ENCODE results near the gene CLPSL1. TPM values are rescaled to one million over a fixed set of nuclear protein-coding genes. Genes with fewer than 3 reads are reported as not detected.

CLPSL1 gene
- total RNA-seq, 1 experiment from 2014 or later: not detected

- Histone ChIP-seq H3K27ac (no peak overlapping the region), H3K4me1 (replicated peaks) (no peaks in the 10 kb centered on the region), H3K4me3 (no peak overlapping the region), H3K9me3 (replicated peaks) (no peaks in the 10 kb centered on the region), H3K36me3 (no peaks in the 10 kb centered on the region), H3K27me3 (replicated peaks) (peaks cover 5% of the 10 kb centered on the region; the same call in 1 of the 2 replicates)
- no peak for DNase-seq (ENCODE audit: low read depth in 1 of 2, low spot score in 2 of 2)
Measured at GRCh38 chr6:35795453-35796071, 14.7 kb downstream of the CLPSL1 start.

GRCh38 chr6:35796236-35796635, 15.4 kb downstream of the CLPSL1 start:
- Histone ChIP-seq H3K36me3 (no peaks in the 10 kb centered on the region), H3K27ac (no peak overlapping the region), H3K9me3 (replicated peaks) (no peaks in the 10 kb centered on the region), H3K27me3 (replicated peaks) (peaks cover 4% of the 10 kb centered on the region; the same call in 1 of the 2 replicates), H3K4me3 (no peak overlapping the region), H3K4me1 (replicated peaks) (no peaks in the 10 kb centered on the region)
- no peak for DNase-seq (ENCODE audit: low read depth in 1 of 2, low spot score in 2 of 2)

- no peaks in the 10 kb centered on the region for H3K4me1 ChIP-seq (replicated peaks)
- no peak for DNase-seq (ENCODE audit: low read depth in 1 of 2, low spot score in 2 of 2)
- H3K4me3 ChIP-seq: no peak overlapping the region
- H3K36me3 ChIP-seq: no peaks in the 10 kb centered on the region
- no peak overlapping the region for H3K27ac ChIP-seq
- peaks cover 4% of the 10 kb centered on the region; the same call in 1 of the 2 replicates for H3K27me3 ChIP-seq (replicated peaks)
- no peaks in the 10 kb centered on the region for H3K9me3 ChIP-seq (replicated peaks)
Measured at GRCh38 chr6:35797837-35798526, 17.2 kb downstream of the CLPSL1 start.

GRCh38 chr6:35798706-35799105, 17.9 kb downstream of the CLPSL1 start:
- DNase-seq (ENCODE audit: low read depth in 1 of 2, low spot score in 2 of 2): no peak
- Histone ChIP-seq H3K27ac (no peak overlapping the region), H3K4me1 (replicated peaks) (no peaks in the 10 kb centered on the region), H3K4me3 (no peak overlapping the region), H3K9me3 (replicated peaks) (no peaks in the 10 kb centered on the region), H3K27me3 (replicated peaks) (peaks cover under 1% of the 10 kb centered on the region; the same call in 1 of the 2 replicates), H3K36me3 (no peaks in the 10 kb centered on the region)

GRCh38 chr6:35801148-35801547, 20.3 kb downstream of the CLPSL1 start:
- H3K4me1 ChIP-seq (replicated peaks): peaks cover 5% of the 10 kb centered on the region
- no peaks in the 10 kb centered on the region for H3K9me3 ChIP-seq (replicated peaks)
- H3K36me3 ChIP-seq: no peaks in the 10 kb centered on the region
- no peak overlapping the region for H3K27ac ChIP-seq
- no peak for DNase-seq (ENCODE audit: low read depth in 1 of 2, low spot score in 2 of 2)
- H3K4me3 ChIP-seq: no peak overlapping the region
- no peaks in the 10 kb centered on the region for H3K27me3 ChIP-seq (replicated peaks)

- DNase-seq (ENCODE audit: low read depth in 1 of 2, low spot score in 2 of 2): peak in 1 of 2 experiments; percentile 42
- H3K4me3 ChIP-seq: no peak within 1 kb of the TSS
Measured at GRCh38 chr6:35804996-35805736, 24.3 kb downstream of the CLPSL1 start, which contains the start of gene LHFPL5. TSS of gene LHFPL5 (plus strand) at chr6:35805352. CDS start at chr6:35805671, 319 bp downstream.

GRCh38 chr6:35808688-35809087, 27.9 kb downstream of the CLPSL1 start:
- Histone ChIP-seq H3K4me3 (no peak overlapping the region), H3K36me3 (no peaks in the 10 kb centered on the region), H3K9me3 (replicated peaks) (no peaks in the 10 kb centered on the region), H3K27me3 (replicated peaks) (no peaks in the 10 kb centered on the region), H3K27ac (no peak overlapping the region), H3K4me1 (replicated peaks) (peaks cover 13% of the 10 kb centered on the region)
- no peak for DNase-seq (ENCODE audit: low read depth in 1 of 2, low spot score in 2 of 2)

More at GRCh38 chr6:35804996-35805736, 24.3 kb downstream of the CLPSL1 start, which contains the start of gene LHFPL5:
- no peak within 1 kb of the TSS for H3K27ac ChIP-seq
- H3K36me3 ChIP-seq: no peaks in the 10 kb centered on the region
- H3K9me3 ChIP-seq (replicated peaks): no peaks in the 10 kb centered on the region
- H3K27me3 ChIP-seq (replicated peaks): no peaks in the 10 kb centered on the region
- peaks cover 5% of the 10 kb centered on the region for H3K4me1 ChIP-seq (replicated peaks)

DNA sequence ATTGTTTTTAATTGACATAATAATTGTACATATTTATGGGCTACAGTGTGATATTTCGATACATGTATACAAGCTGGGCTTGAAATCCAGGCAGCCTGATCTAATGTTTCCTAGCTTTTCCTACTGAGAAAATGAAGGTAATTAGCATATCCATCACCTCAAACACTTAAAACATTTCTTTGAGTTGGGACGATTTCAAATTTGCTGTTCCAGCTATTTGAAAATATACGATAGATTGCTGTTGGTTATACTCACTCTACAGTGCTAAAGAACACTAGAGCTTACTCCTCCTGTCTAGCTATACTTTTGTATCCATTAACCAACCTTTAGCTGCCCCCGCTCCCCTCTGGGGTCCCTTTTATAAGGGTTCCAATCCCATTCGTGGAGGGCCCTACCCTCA, 29.0 kb downstream of the CLPSL1 start:
- DNase-seq (ENCODE audit: low read depth in 1 of 2, low spot score in 2 of 2): no peak
- Histone ChIP-seq H3K27ac (no peak overlapping the region), H3K4me3 (no peak overlapping the region), H3K27me3 (replicated peaks) (no peaks in the 10 kb centered on the region), H3K4me1 (replicated peaks) (peaks cover 13% of the 10 kb centered on the region), H3K36me3 (no peaks in the 10 kb centered on the region), H3K9me3 (replicated peaks) (no peaks in the 10 kb centered on the region)

GRCh38 chr6:35810971-35811698, 30.3 kb downstream of the CLPSL1 start:
- no peak overlapping the region for H3K27ac ChIP-seq
- DNase-seq (ENCODE audit: low read depth in 1 of 2, low spot score in 2 of 2): no peak
- H3K4me1 ChIP-seq (replicated peaks): peaks cover 8% of the 10 kb centered on the region
- no peaks in the 10 kb centered on the region for H3K27me3 ChIP-seq (replicated peaks)
- no peaks in the 10 kb centered on the region for H3K9me3 ChIP-seq (replicated peaks)
- no peaks in the 10 kb centered on the region for H3K36me3 ChIP-seq
- no peak overlapping the region for H3K4me3 ChIP-seq

- no peak overlapping the region for H3K27ac ChIP-seq
- no peaks in the 10 kb centered on the region for H3K27me3 ChIP-seq (replicated peaks)
- H3K4me1 ChIP-seq (replicated peaks): peaks cover 8% of the 10 kb centered on the region
- no peaks in the 10 kb centered on the region for H3K9me3 ChIP-seq (replicated peaks)
- no peak for DNase-seq (ENCODE audit: low read depth in 1 of 2, low spot score in 2 of 2)
- H3K36me3 ChIP-seq: no peaks in the 10 kb centered on the region
- no peak overlapping the region for H3K4me3 ChIP-seq
Measured at GRCh38 chr6:35811699-35811995, 30.8 kb downstream of the CLPSL1 start.

- Histone ChIP-seq H3K27ac (no peak overlapping the region), H3K9me3 (replicated peaks) (no peaks in the 10 kb centered on the region; the same call in 1 of the 2 replicates), H3K27me3 (replicated peaks) (no peaks in the 10 kb centered on the region), H3K4me1 (replicated peaks) (no peaks in the 10 kb centered on the region), H3K36me3 (no peaks in the 10 kb centered on the region), H3K4me3 (no peak overlapping the region)
- DNase-seq (ENCODE audit: low read depth in 1 of 2, low spot score in 2 of 2): no peak
Measured at GRCh38 chr6:35817515-35817914, 36.7 kb downstream of the CLPSL1 start.

DNA sequence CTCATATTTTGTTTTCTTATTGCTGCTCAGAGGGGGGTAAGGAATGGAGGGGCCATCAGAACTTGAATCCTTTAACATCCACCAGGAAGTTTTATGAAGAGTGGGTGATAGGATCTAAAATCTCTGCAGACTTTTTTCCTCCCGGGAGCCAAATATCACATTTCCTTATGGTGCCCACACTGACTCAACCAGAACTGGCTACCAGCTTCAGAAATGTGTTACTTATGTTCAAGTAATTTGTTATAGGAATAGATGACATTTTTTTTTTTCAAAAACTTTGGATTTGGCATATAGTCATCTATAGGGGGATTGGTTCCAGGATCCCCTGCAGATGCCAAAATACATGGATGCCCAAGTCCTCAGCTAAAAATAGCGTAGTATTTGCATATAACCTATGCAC, 42.8 kb downstream of the CLPSL1 start:
- H3K4me3 ChIP-seq: no peak overlapping the region
- H3K36me3 ChIP-seq: no peaks in the 10 kb centered on the region
- H3K4me1 ChIP-seq (replicated peaks): no peaks in the 10 kb centered on the region
- H3K27ac ChIP-seq: no peak overlapping the region
- H3K27me3 ChIP-seq (replicated peaks): no peaks in the 10 kb centered on the region
- H3K9me3 ChIP-seq (replicated peaks): no peaks in the 10 kb centered on the region
- no peak for DNase-seq (ENCODE audit: low read depth in 1 of 2, low spot score in 2 of 2)

DNA sequence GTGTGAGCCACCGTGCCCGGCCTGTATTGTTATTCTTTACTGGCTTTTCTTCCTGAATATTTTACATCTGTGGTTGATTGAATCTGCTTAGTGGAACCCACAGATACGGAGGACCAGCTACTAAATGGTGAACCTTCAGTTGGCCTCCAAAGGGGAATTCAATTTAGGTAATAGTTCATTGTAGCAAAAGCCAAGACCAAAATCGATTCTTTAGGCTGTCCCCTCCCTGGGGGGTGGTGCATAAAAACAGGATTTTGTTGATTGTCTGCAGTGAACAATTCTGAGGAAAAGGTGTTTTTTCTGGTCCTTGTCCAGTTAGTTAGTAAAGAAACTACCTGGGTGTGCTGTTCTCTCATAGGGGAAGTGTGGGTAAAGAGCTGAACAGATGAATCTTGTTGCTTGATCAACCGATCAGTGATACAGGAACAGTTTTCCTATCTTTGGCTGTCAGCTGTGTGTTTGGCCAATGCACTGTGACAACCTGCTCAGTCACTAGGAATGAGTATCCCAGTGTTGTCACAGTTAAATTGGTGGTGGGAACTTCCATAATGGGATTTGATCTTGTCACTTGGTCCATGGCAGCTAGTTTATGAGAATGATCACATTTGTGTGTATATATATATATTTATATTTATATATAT, 43.9 kb downstream of the CLPSL1 start:
- no peak overlapping the region for H3K4me3 ChIP-seq
- H3K9me3 ChIP-seq (replicated peaks): no peaks in the 10 kb centered on the region
- no peaks in the 10 kb centered on the region for H3K4me1 ChIP-seq (replicated peaks)
- H3K36me3 ChIP-seq: no peaks in the 10 kb centered on the region
- no peak overlapping the region for H3K27ac ChIP-seq
- DNase-seq (ENCODE audit: low read depth in 1 of 2, low spot score in 2 of 2): no peak
- H3K27me3 ChIP-seq (replicated peaks): no peaks in the 10 kb centered on the region

All from SJSA1 (cell line).